Sigmoid colon (tissue), 7 donors: ENCODE results near the gene RIMBP2. TPM values are rescaled to one million over a fixed set of nuclear protein-coding genes. Genes with fewer than 3 reads are reported as not detected.

Experiments used
- DNase-seq: peaks from one replicate; pipeline ENCODE4 v3.0.0-alpha.2; 2019
- H3K27ac ChIP-seq, 4 donors: fragments of 200-600 bp; sonication (generic); one replicate each; pipeline ENCODE4 v1.5.1; 2016 to 2019; ENCODE audit warnings: mild to moderate bottlenecking in 1 of 4
- H3K27me3 ChIP-seq, 3 donors: fragments of 200-600 bp; sonication (generic); one replicate each; pipeline ENCODE4 v1.5.1; 2019; ENCODE audit warnings: mild to moderate bottlenecking in 1 of 3
- H3K36me3 ChIP-seq, 4 donors: fragments of 200-600 bp; sonication (generic); one replicate each; pipeline ENCODE4 v1.5.1; 2016 to 2019
- H3K4me1 ChIP-seq, 4 donors: fragments of 200-600 bp; sonication (generic); one replicate each; pipeline ENCODE4 v1.5.1; 2017 to 2019
- H3K4me3 ChIP-seq, 4 donors: fragments of 200-600 bp; sonication (generic); one replicate each; pipeline ENCODE4 v1.5.1; 2017 to 2019; ENCODE audit warnings: mild to moderate bottlenecking in 2 of 4, moderate library complexity in 1 of 4
- H3K9me3 ChIP-seq, 4 donors: fragments of 200-600 bp in 3 of 4; sonication (generic) in 3 of 4; one replicate each; pipeline versions ENCODE4 v1.5.1 to v1.6.1; 2013 to 2019
- EP300 ChIP-seq, 4 donors: sonication (generic); formaldehyde crosslinking; IDR thresholded peaks; one replicate each; pipeline ENCODE4 v1.6.1; 2017; ENCODE audit warnings: antibody characterized with exemption in 4 of 4
- POLR2A ChIP-seq, 2 donors: fragments of 450-650 bp; IDR thresholded peaks; one replicate each; pipeline ENCODE4 v1.6.1; 2016; ENCODE audit warnings: antibody characterized with exemption in 2 of 2, mild to moderate bottlenecking in 2 of 2, moderate library complexity in 2 of 2
- POLR2AphosphoS5 ChIP-seq, 4 donors: sonication (generic); formaldehyde crosslinking; IDR thresholded peaks; one replicate each; pipeline ENCODE4 v1.6.1; 2017; ENCODE audit warnings: antibody characterized with exemption in 4 of 4
- WGBS, 2 donors: extraction: QIAGEN DNeasy Blood & Tissue Kit; methylation state at CpG; one replicate each; pipeline ENCODE4 v1.1.7; 2013; 5-methylcytosine and 5-hydroxymethylcytosine counted together
- intact Hi-C: fragments of 100-400 bp; cut with DNase I; formaldehyde crosslinking; loops from one replicate; pipeline ENCODE4 v1.15.1; 2023
- polyA plus RNA-seq, 3 donors: library from polyadenylated mRNA; stranded (reverse); fragments of 200-250 nt; gene quantifications; one replicate each; pipeline ENCODE4 v1.2.3, GENCODE V29; 2013
- total RNA-seq, 4 donors: library from RNA; depleted of rRNA; stranded (reverse); fragments of >200 nt; gene quantifications; one replicate each; pipeline ENCODE4 v1.1.0, GENCODE V29; 2016
- TF ChIP-seq, protein P1 (sequence below), 4 experiments: fragments of 450-650 bp in 3 of 4; fragments of 200-600 bp in 1 of 4; IDR thresholded peaks; one replicate each; pipeline ENCODE4 v1.5.1; 2016 to 2019; ENCODE audit warnings: antibody characterized with exemption in 4 of 4, mild to moderate bottlenecking in 3 of 4, moderate library complexity in 2 of 4
- donor health status: healthy with polysubstance abuse.
- donor health status: Bipolar disorder and iron deficiency.
- donor health status: healthy.

RIMBP2 gene
- total and polyA plus RNA-seq, 7 donors = under 0.01 to 5.5 (median 1.4) TPM

DNA sequence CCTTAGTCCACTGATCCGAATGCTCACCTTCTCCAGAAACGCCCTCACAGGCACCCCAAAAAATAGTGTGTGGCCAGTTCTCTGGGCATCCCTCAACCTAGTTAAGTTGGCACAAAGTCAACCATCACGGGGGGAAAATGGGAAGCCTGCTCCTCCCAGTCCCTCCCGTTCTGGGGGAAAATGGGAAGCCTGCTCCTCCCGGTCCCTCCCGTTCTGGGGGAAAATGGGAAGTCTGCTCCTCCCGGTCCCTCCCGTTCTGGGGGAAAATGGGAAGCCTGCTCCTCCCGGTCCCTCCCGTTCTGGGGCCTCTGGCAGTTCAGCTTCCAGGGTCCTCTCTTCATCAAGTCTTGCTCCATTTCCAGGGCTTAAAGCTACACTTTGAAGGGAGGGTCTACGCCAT is 106.1 kb downstream of the RIMBP2 start:
- no peaks in the 10 kb centered on the region for H3K4me1 ChIP-seq
- no peak overlapping the region for H3K27ac ChIP-seq
- intact Hi-C loops = no loop called here
- 75 to 79% methylated on average over 11 of the region's 11 CpGs for WGBS, 2 donors
- no peak for DNase-seq
- H3K36me3 ChIP-seq = no peaks in the 10 kb centered on the region
- H3K27me3 ChIP-seq = no peaks in the 10 kb centered on the region
- TF ChIP-seq EP300 (IDR thresholded peaks at IDR 0.05) = no peak
- TF ChIP-seq POLR2AphosphoS5 (IDR thresholded peaks at IDR 0.05) = no peak
- TF ChIP-seq, protein P1, sequence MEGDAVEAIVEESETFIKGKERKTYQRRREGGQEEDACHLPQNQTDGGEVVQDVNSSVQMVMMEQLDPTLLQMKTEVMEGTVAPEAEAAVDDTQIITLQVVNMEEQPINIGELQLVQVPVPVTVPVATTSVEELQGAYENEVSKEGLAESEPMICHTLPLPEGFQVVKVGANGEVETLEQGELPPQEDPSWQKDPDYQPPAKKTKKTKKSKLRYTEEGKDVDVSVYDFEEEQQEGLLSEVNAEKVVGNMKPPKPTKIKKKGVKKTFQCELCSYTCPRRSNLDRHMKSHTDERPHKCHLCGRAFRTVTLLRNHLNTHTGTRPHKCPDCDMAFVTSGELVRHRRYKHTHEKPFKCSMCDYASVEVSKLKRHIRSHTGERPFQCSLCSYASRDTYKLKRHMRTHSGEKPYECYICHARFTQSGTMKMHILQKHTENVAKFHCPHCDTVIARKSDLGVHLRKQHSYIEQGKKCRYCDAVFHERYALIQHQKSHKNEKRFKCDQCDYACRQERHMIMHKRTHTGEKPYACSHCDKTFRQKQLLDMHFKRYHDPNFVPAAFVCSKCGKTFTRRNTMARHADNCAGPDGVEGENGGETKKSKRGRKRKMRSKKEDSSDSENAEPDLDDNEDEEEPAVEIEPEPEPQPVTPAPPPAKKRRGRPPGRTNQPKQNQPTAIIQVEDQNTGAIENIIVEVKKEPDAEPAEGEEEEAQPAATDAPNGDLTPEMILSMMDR (IDR thresholded peaks at IDR 0.05) = no peak
- TF ChIP-seq POLR2A (IDR thresholded peaks at IDR 0.05) = no peak
- H3K4me3 ChIP-seq = no peak overlapping the region
- no peaks in the 10 kb centered on the region for H3K9me3 ChIP-seq

DNA sequence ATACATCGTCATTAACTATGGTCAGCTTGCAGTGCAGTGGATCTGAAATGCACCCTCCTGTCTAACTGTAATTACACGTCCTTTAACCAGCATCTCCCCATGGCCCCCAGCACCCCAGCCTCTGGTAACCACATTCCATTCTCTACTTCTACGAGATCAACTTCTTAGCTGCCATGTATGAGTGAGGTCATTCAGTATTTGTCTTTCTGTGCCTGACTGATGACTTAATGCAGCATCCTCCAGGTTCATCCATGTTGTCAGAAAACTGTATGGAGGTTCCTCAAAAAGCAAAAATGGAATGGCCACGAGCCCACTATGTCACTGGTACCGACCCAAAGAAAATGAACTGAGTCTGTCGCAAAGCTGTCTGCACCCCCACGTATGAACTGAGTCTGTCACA is 107.3 kb downstream of the RIMBP2 start:
- no peaks in the 10 kb centered on the region for H3K36me3 ChIP-seq
- no peak overlapping the region for H3K4me3 ChIP-seq
- H3K4me1 ChIP-seq = no peaks in the 10 kb centered on the region
- intact Hi-C loops = no loop called here
- H3K9me3 ChIP-seq = no peaks in the 10 kb centered on the region
- 82 to 89% methylated on average over 7 of the region's 7 CpGs for WGBS, 2 donors
- no peaks in the 10 kb centered on the region for H3K27me3 ChIP-seq
- TF ChIP-seq, protein P1 (IDR thresholded peaks at IDR 0.05) = no peak
- no peak for TF ChIP-seq EP300 (IDR thresholded peaks at IDR 0.05)
- no peak for TF ChIP-seq POLR2AphosphoS5 (IDR thresholded peaks at IDR 0.05)
- no peak for TF ChIP-seq POLR2A (IDR thresholded peaks at IDR 0.05)
- no peak for DNase-seq
- H3K27ac ChIP-seq = no peak overlapping the region

DNA sequence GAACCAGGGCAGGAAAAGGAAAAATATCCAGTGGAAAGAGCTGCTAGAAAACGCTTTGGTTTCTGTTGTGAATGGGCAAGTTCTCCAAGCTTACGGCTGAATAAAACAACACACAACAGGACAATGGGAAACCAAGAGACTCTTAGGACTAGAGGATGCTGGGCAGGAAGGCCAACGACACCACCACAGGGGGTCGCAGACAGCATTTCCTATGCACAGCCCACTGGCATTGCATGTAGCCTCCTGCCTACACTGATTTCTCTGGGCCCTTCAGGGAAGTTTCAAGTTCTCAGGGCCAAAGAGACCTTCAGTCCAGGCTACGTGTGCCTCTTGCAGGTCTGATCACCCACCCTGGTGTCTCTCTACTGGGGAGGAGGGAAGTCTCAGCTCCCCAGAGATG is 108.0 kb downstream of the RIMBP2 start:
- intact Hi-C loops = no loop called here
- H3K4me3 ChIP-seq = no peak overlapping the region
- TF ChIP-seq POLR2A (IDR thresholded peaks at IDR 0.05) (no peak), EP300 (IDR thresholded peaks at IDR 0.05) (no peak), POLR2AphosphoS5 (IDR thresholded peaks at IDR 0.05) (no peak)
- TF ChIP-seq, protein P1 (IDR thresholded peaks at IDR 0.05) = no peak
- no peaks in the 10 kb centered on the region for H3K4me1 ChIP-seq
- no peaks in the 10 kb centered on the region for H3K9me3 ChIP-seq
- DNase-seq = no peak
- H3K36me3 ChIP-seq = no peaks in the 10 kb centered on the region
- H3K27ac ChIP-seq = no peak overlapping the region
- 69 to 85% methylated on average over 5 of the region's 5 CpGs for WGBS, 2 donors
- no peaks in the 10 kb centered on the region for H3K27me3 ChIP-seq

DNA sequence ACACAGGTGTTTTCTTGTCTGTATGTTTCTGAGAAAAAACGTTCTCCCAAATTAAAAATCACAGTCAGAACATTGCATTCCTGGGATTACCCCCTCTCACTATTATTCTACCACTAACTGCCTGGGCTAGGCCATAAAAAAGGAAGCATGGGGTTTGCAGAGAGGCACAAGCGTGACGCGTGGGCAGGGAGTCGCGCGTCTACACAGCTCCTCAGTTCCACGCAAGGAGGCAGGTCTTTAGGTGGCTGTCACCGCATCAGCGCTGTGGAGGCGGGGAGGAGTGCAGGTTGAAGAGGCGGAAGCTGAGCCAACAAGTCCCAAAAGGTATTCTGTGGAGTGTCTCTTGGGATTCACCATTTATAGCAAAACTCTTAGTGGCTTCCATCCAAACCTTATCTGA is 109.9 kb downstream of the RIMBP2 start:
- Histone ChIP-seq H3K4me1 (no peaks in the 10 kb centered on the region), H3K4me3 (no peak overlapping the region), H3K36me3 (no peaks in the 10 kb centered on the region), H3K27me3 (no peaks in the 10 kb centered on the region), H3K9me3 (no peaks in the 10 kb centered on the region), H3K27ac (no peak overlapping the region)
- TF ChIP-seq, protein P1 (IDR thresholded peaks at IDR 0.05) = no peak
- TF ChIP-seq POLR2A (IDR thresholded peaks at IDR 0.05) = no peak
- TF ChIP-seq POLR2AphosphoS5 (IDR thresholded peaks at IDR 0.05) = no peak
- TF ChIP-seq EP300 (IDR thresholded peaks at IDR 0.05) = no peak
- no peak for DNase-seq
- intact Hi-C loops = no loop called here
- 86 to 90% methylated on average over 12 of the region's 12 CpGs for WGBS, 2 donors

DNA sequence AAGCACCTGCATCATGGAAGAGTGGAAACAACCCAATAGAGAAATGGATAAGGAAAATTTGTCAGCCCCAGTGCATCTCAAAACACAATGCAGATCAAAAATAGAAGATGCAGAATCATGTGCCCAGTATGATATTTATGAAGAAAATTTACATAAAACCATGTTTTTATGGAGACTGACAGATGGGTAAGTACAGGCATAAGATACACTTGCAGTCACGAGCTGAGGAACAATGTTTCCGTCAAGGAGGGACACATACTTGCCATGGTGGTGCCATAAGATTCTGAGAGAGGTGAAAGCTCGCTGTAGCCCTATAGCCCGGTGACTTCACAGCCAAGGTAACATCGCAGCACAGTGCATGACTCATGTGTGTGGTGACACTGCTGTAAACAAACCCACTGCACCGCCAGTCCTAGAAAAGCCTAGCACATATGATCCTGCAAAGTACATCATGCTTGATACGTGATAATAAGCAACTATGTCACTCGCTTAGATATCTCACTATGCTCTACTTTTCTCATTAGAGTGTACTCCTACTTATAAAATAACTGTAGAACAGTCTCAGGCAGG is 112.6 kb downstream of the RIMBP2 start:
- no peaks in the 10 kb centered on the region for H3K27me3 ChIP-seq
- H3K4me3 ChIP-seq = no peak overlapping the region
- no peak overlapping the region for H3K27ac ChIP-seq
- intact Hi-C loops = no loop called here
- no peak for DNase-seq
- WGBS, 2 donors = 84% methylated on average over 8 of the region's 8 CpGs
- no peaks in the 10 kb centered on the region for H3K4me1 ChIP-seq
- H3K9me3 ChIP-seq = peaks cover 0 to 2% (median 0%) of the 10 kb centered on the region in 4 donors
- TF ChIP-seq, protein P1 (IDR thresholded peaks at IDR 0.05) = no peak
- TF ChIP-seq POLR2AphosphoS5 (IDR thresholded peaks at IDR 0.05) = no peak
- no peak for TF ChIP-seq EP300 (IDR thresholded peaks at IDR 0.05)
- no peak for TF ChIP-seq POLR2A (IDR thresholded peaks at IDR 0.05)
- no peaks in the 10 kb centered on the region for H3K36me3 ChIP-seq
